GM12878 (cell line): ENCODE measurements around the gene CHSY3. TPM values are rescaled to one million over a fixed set of nuclear protein-coding genes. Genes with fewer than 3 reads are reported as not detected.

Source experiments
- ATAC-seq: fragments of 200-7000 bp; cut with Tn5 transposase; 3 replicates; pipeline ENCODE4 v1.9.1; 2020; ENCODE audit warnings: mild to moderate bottlenecking, moderate library complexity
- BruUV-seq: library from RNA; stranded (reverse); fragments of 400-500 nt; replicated peaks from 2 replicates; lab custom pipeline; 2021; lab: Mats Ljungman, UMichigan
- CTCF ChIA-PET: fragments of 300-600 bp; sonication (Branson Sonifier 250); formaldehyde crosslinking; extraction: SDS; loops from one replicate; lab custom pipeline; 2021; ENCODE audit warnings: inconsistent platforms; lab: Yijun Ruan, JAX
- POLR2A ChIA-PET: fragments of 350-600 bp; formaldehyde crosslinking; extraction: SDS; loops from one replicate; lab custom pipeline; 2021; ENCODE audit warnings: inconsistent platforms; lab: Charles Lee
- RAD21 ChIA-PET: fragments of 300-600 bp; sonication (Branson Sonifier 250); formaldehyde crosslinking; loops from one replicate; lab custom pipeline; 2023; ENCODE audit warnings: antibody characterized with exemption; ENCODE audit not compliant: unreplicated experiment; lab: Charles Lee
- SMC1A ChIA-PET: fragments of 300-600 bp; sonication (Branson Sonifier 250); formaldehyde crosslinking; loops from one replicate; lab custom pipeline; 2023; ENCODE audit not compliant: unreplicated experiment, uncharacterized antibody; lab: Charles Lee
- DNase-seq: peaks from one replicate; pipeline ENCODE4 v3.0.0-alpha.2; 2011; ENCODE audit warnings: low read depth, low spot score
- FAIRE-seq: peaks from 3 replicates; lab custom pipeline; 2011; peaks lifted over from hg19 to GRCh38; lab: Jason Lieb, UNC
- H2AFZ ChIP-seq: 2 replicates; pipeline ENCODE4 v1.6.0; 2011; ENCODE audit warnings: low read depth, low read length, control low read depth; ENCODE audit not compliant: control insufficient read depth
- H3K27ac ChIP-seq: 2 replicates; pipeline ENCODE4 v1.5.1; 2011; ENCODE audit warnings: control low read depth; ENCODE audit not compliant: control insufficient read depth, insufficient read depth
- H3K27me3 ChIP-seq, 2 experiments: replicated peaks in 1 of 2; 2 replicates each; pipeline versions ENCODE4 v1.6.0 to v1.6.1; 2011; ENCODE audit warnings: low read length in 1 of 2; ENCODE audit not compliant: control insufficient read depth in 2 of 2, insufficient read depth in 2 of 2
- H3K36me3 ChIP-seq, 2 experiments: 2 replicates each; pipeline ENCODE4 v1.5.1; 2011; ENCODE audit warnings: low read length in 1 of 2; ENCODE audit not compliant: control insufficient read depth in 2 of 2, insufficient read depth in 2 of 2
- H3K4me1 ChIP-seq: 2 replicates; pipeline ENCODE4 v1.6.1; 2011; ENCODE audit warnings: mild to moderate bottlenecking, low read length, moderate library complexity, mixed read lengths; ENCODE audit not compliant: control insufficient read depth, insufficient read depth
- H3K4me2 ChIP-seq: 2 replicates; pipeline ENCODE4 v1.6.0; 2011; ENCODE audit warnings: control low read depth; ENCODE audit not compliant: control insufficient read depth, insufficient read depth
- H3K4me3 ChIP-seq: fragments of 200-600 bp; sonication (generic); 2 replicates; pipeline ENCODE4 v1.5.1; 2016
- H3K79me2 ChIP-seq: 2 replicates; pipeline ENCODE4 v1.6.0; 2011; ENCODE audit warnings: low read length; ENCODE audit not compliant: control insufficient read depth, insufficient read depth
- H3K9ac ChIP-seq: 2 replicates; pipeline ENCODE4 v1.8.0; 2011; ENCODE audit warnings: low read length, control low read depth, mixed read lengths; ENCODE audit not compliant: control insufficient read depth, insufficient read depth
- H3K9me3 ChIP-seq: replicated peaks from 3 replicates; pipeline ENCODE4 v1.5.1; 2011; ENCODE audit warnings: mild to moderate bottlenecking, low read length; ENCODE audit not compliant: control insufficient read depth, insufficient read depth
- H4K20me1 ChIP-seq: 2 replicates; pipeline ENCODE4 v1.6.0; 2011; ENCODE audit not compliant: control insufficient read depth, insufficient read depth
- ATF7 ChIP-seq: fragments of 450-650 bp; IDR thresholded peaks from 2 replicates; pipeline ENCODE4 v1.6.1; 2016; ENCODE audit warnings: low read depth, mild to moderate bottlenecking
- BCL3 ChIP-seq: IDR thresholded peaks from 2 replicates; pipeline ENCODE4 v1.6.1; 2011; ENCODE audit warnings: borderline replicate concordance, low read depth, mild to moderate bottlenecking, moderate library complexity, low read length; ENCODE audit not compliant: insufficient read depth, poor library complexity, severe bottlenecking
- CUX1 ChIP-seq: IDR thresholded peaks from 2 replicates; pipeline ENCODE4 v1.6.1; 2012; ENCODE audit warnings: improper control_type of control experiment, low read depth, low read length; ENCODE audit not compliant: insufficient replicate concordance
- EED ChIP-seq: sonication (generic); IDR thresholded peaks from 2 replicates; pipeline ENCODE4 v1.6.1; 2016; ENCODE audit warnings: antibody characterized with exemption, low read depth
- FOS ChIP-seq: IDR thresholded peaks from 3 replicates; pipeline ENCODE4 v1.6.1; 2011; ENCODE audit warnings: borderline replicate concordance; ENCODE audit not compliant: insufficient read length; ENCODE audit errors: extremely low read depth
- MEF2B ChIP-seq: fragments of 450-650 bp; IDR thresholded peaks from 2 replicates; pipeline ENCODE4 v1.6.1; 2018; ENCODE audit warnings: mild to moderate bottlenecking, moderate library complexity; ENCODE audit not compliant: partially characterized antibody, poor library complexity, severe bottlenecking
- NFXL1 ChIP-seq: fragments of 450-650 bp; IDR thresholded peaks from 2 replicates; pipeline ENCODE4 v1.6.1; 2017; ENCODE audit warnings: antibody characterized with exemption, mild to moderate bottlenecking, borderline replicate concordance
- PML ChIP-seq: IDR thresholded peaks from 2 replicates; pipeline ENCODE4 v1.6.1; 2012; ENCODE audit warnings: low read length, inconsistent platforms
- POU2F2 ChIP-seq: IDR thresholded peaks from 3 replicates; pipeline ENCODE4 v1.6.1; 2011; ENCODE audit warnings: low read depth, mild to moderate bottlenecking, low read length, borderline replicate concordance
- RB1 ChIP-seq: fragments of 450-650 bp; formaldehyde crosslinking; IDR thresholded peaks from 2 replicates; pipeline ENCODE4 v1.6.1; 2017; ENCODE audit warnings: mild to moderate bottlenecking, borderline replicate concordance
- REST ChIP-seq: IDR thresholded peaks from 2 replicates; pipeline ENCODE4 v1.6.1; 2012; ENCODE audit warnings: mild to moderate bottlenecking, low read depth, low read length
- SMAD5 ChIP-seq: IDR thresholded peaks from 2 replicates; pipeline ENCODE4 v1.6.1; 2016; ENCODE audit warnings: antibody characterized with exemption, low read depth
- SP1 ChIP-seq: IDR thresholded peaks from one replicate; pipeline ENCODE4 v1.6.1; 2011; ENCODE audit warnings: low read depth, low read length
- SREBF2 ChIP-seq: IDR thresholded peaks from 2 replicates; pipeline ENCODE4 v1.6.1; 2012; ENCODE audit warnings: mild to moderate bottlenecking, low read length
- ZNF207 ChIP-seq: fragments of 450-650 bp; IDR thresholded peaks from 2 replicates; pipeline ENCODE4 v1.6.1; 2014; ENCODE audit warnings: antibody characterized with exemption, mild to moderate bottlenecking, borderline replicate concordance
- WGBS: methylation state at CpG from one replicate; pipeline ENCODE4 v1.1.6; 2016; ENCODE audit warnings: low lambda C conversion rate; ENCODE audit not compliant: insufficient replicate concordance, insufficient coverage; ENCODE audit errors: missing lambda C conversion rate; 5-methylcytosine and 5-hydroxymethylcytosine counted together
- in situ Hi-C: fragments of 300-500 bp; cut with MboI; formaldehyde crosslinking; loops from 9 replicates; pipeline ENCODE4 v1.14.3; 2018; ENCODE audit warnings: mixed read lengths
- intact Hi-C: fragments of 100-400 bp; cut with micrococcal nuclease; formaldehyde crosslinking; loops from one replicate; pipeline ENCODE4 v1.14.2; 2022; ENCODE audit not compliant: unreplicated experiment
- polyA plus RNA-seq, 11 experiments: library from polyadenylated mRNA; depleted of rRNA in 4 of 11; unstranded in 6 of 11; stranded (reverse) in 5 of 11; fragments of >200 nt; fragmentation: Nextera tagmentation in 4 of 11; fragmentation: Illumina TruSeq in 1 of 11; extraction: Ambion mirVana in 4 of 11; extraction: Trizol in 1 of 11; gene quantifications; 1 replicate in 1 of 11; 2 replicates in 10 of 11; pipeline versions ENCODE4 v1.2.1 to v1.2.3, GENCODE V29; 2011 to 2016; ENCODE audit warnings: inconsistent platforms in 2 of 11, missing spikeins in 2 of 11, low read depth in 1 of 11
- total RNA-seq, 4 experiments: library from RNA; depleted of rRNA in 3 of 4; stranded (reverse); fragments of >200 nt in 3 of 4; fragmentation: Illumina TruSeq in 1 of 4; extraction: Trizol in 1 of 4; gene quantifications; 2 replicates each; pipeline versions ENCODE4 v1.2.1 to v1.2.3, GENCODE V29; 2013 to 2021

The CHSY3 gene
- total and polyA plus RNA-seq, 10 of the 15 experiments (the other 5 are each of a cell fraction or from before 2014, with no cell fraction given): not detected

- no peaks in the 10 kb centered on the region for H3K27me3 ChIP-seq
- H3K9ac ChIP-seq: no peak overlapping the region
- ChIA-PET RAD21 (no interaction called here), SMC1A (no interaction called here), CTCF (no interaction called here), POLR2A (no interaction called here)
- H3K27ac ChIP-seq: no peak overlapping the region
- no peaks in the 10 kb centered on the region for H3K36me3 ChIP-seq
- H2AFZ ChIP-seq: no peak overlapping the region
- H3K79me2 ChIP-seq: no peaks in the 10 kb centered on the region
- FAIRE-seq (no peak), DNase-seq (no peak), ATAC-seq (no peak)
- no TSS peak for BruUV-seq
- in situ Hi-C loops: no loop called here
- WGBS: 32% methylated on average over 3 of the region's 3 CpGs
- no peak overlapping the region for H3K4me3 ChIP-seq
- TF ChIP-seq EED: no peak
- TF ChIP-seq NFXL1: no peak
- TF ChIP-seq FOS: no peak
- no peak for TF ChIP-seq RB1
- no peak for TF ChIP-seq BCL3
- no peak for TF ChIP-seq POU2F2
- no peak for TF ChIP-seq PML
- no peak for TF ChIP-seq SREBF2
- no peak for TF ChIP-seq ZNF207
- no peak for TF ChIP-seq ATF7
- TF ChIP-seq MEF2B: no peak
- no peak for TF ChIP-seq REST
- TF ChIP-seq CUX1: no peak
- TF ChIP-seq SP1: no peak
- no peak for TF ChIP-seq SMAD5
- H3K4me2 ChIP-seq: no peak overlapping the region
- H3K4me1 ChIP-seq: no peaks in the 10 kb centered on the region
- H4K20me1 ChIP-seq: no peaks in the 10 kb centered on the region
- H3K9me3 ChIP-seq: no peaks in the 10 kb centered on the region
- intact Hi-C loops: loop anchor here (10.0 kb wide), 1 partner anchor 255 kb away; the partner anchor contains the start of gene CHSY3
Measured at GRCh38 chr5:130159968-130160367, 255.7 kb downstream of the CHSY3 start.
